H1 (cell line): ENCODE measurements around the gene SCN4A. TPM values are rescaled to one million over a fixed set of nuclear protein-coding genes. Genes with fewer than 3 reads are reported as not detected.
"Not testable (repeated sequence)": the region's sequence is repeated elsewhere in the genome, so short reads cannot be mapped to it uniquely, and the experiment has no call there.

ENCODE experiments used
- CTCF ChIA-PET: fragments of 300-600 bp; sonication (Branson Sonifier 250); formaldehyde crosslinking; loops from one replicate; lab custom pipeline; 2021; ENCODE audit not compliant: partially characterized antibody; lab: Charles Lee
- POLR2A ChIA-PET: fragments of 300-600 bp; sonication (Branson Sonifier 250); formaldehyde crosslinking; loops from one replicate; lab custom pipeline; 2021; ENCODE audit warnings: inconsistent platforms; ENCODE audit not compliant: partially characterized antibody; lab: Charles Lee
- DNase-seq, 2 experiments: peaks; one replicate each; pipeline versions ENCODE4 v3.0.0 to v3.0.0-alpha.2; 2010 to 2022; ENCODE audit warnings: low spot score in 2 of 2, low read depth in 1 of 2, mixed read lengths in 1 of 2
- FAIRE-seq: peaks from 2 replicates; lab custom pipeline; 2011; peaks lifted over from hg19 to GRCh38; lab: Jason Lieb, UNC
- H2AFZ ChIP-seq: 2 replicates; pipeline ENCODE4 v1.8.1; 2012; ENCODE audit warnings: low read length, inconsistent platforms
- H2AK5ac ChIP-seq: 2 replicates; pipeline ENCODE4 v1.6.1; 2013; ENCODE audit warnings: low read depth, low read length
- H2BK120ac ChIP-seq: replicated peaks from 2 replicates; pipeline ENCODE3; 2013; ENCODE audit warnings: low read depth, low read length, inconsistent platforms
- H2BK12ac ChIP-seq: 2 replicates; pipeline ENCODE4 v1.6.1; 2013; ENCODE audit warnings: low read depth, low read length
- H2BK15ac ChIP-seq: 2 replicates; pipeline ENCODE4 v1.6.1; 2013; ENCODE audit warnings: low read length
- H2BK20ac ChIP-seq: 2 replicates; pipeline ENCODE4 v1.6.1; 2013; ENCODE audit warnings: low read length
- H2BK5ac ChIP-seq: 2 replicates; pipeline ENCODE4 v1.6.1; 2013; ENCODE audit warnings: low read depth, low read length
- H3K14ac ChIP-seq: 2 replicates; pipeline ENCODE4 v1.6.1; 2013; ENCODE audit warnings: inconsistent platforms; ENCODE audit not compliant: insufficient read length
- H3K18ac ChIP-seq: 2 replicates; pipeline ENCODE4 v1.6.1; 2013; ENCODE audit warnings: low read length; ENCODE audit errors: extremely low read depth
- H3K23ac ChIP-seq: 2 replicates; pipeline ENCODE4 v1.6.1; 2013; ENCODE audit warnings: inconsistent platforms; ENCODE audit not compliant: insufficient read length
- H3K23me2 ChIP-seq: 2 replicates; pipeline ENCODE4 v1.6.1; 2013; ENCODE audit warnings: low read depth, low read length
- H3K27ac ChIP-seq: 2 replicates; pipeline ENCODE4 v1.6.1; 2011; ENCODE audit warnings: low read depth, low read length, inconsistent platforms
- H3K27me3 ChIP-seq, 4 experiments: replicated peaks in 1 of 4; 1 replicate in 1 of 4; 2 replicates in 3 of 4; pipeline versions ENCODE4 v1.6.1 to v1.8.1; 2011 to 2013; ENCODE audit warnings: low read length in 3 of 4, mild to moderate bottlenecking in 3 of 4, inconsistent platforms in 2 of 4, mixed read lengths in 2 of 4, moderate library complexity in 1 of 4; ENCODE audit not compliant: control insufficient read depth in 3 of 4, insufficient read depth in 3 of 4; ENCODE audit errors: extremely low read depth in 1 of 4
- H3K36me3 ChIP-seq, 4 experiments: 2 replicates each; pipeline versions ENCODE4 v1.6.1 to v1.8.1; 2011 to 2013; ENCODE audit warnings: mild to moderate bottlenecking in 4 of 4, low read length in 3 of 4, moderate library complexity in 2 of 4, control low read depth in 1 of 4, inconsistent platforms in 1 of 4; ENCODE audit not compliant: insufficient read depth in 4 of 4, control insufficient read depth in 2 of 4
- H3K4ac ChIP-seq: replicated peaks from 2 replicates; pipeline ENCODE3; 2013; ENCODE audit warnings: low read length, low read depth, mixed read lengths, inconsistent platforms; ENCODE audit not compliant: insufficient read length
- H3K4me1 ChIP-seq, 4 experiments: replicated peaks in 1 of 4; 1 replicate in 1 of 4; 2 replicates in 3 of 4; pipeline versions ENCODE4 v1.6.1 to v1.8.1; 2011 to 2013; ENCODE audit warnings: low read length in 3 of 4, inconsistent platforms in 2 of 4, mixed read lengths in 1 of 4; ENCODE audit not compliant: insufficient read depth in 4 of 4, control insufficient read depth in 3 of 4
- H3K4me2 ChIP-seq, 2 experiments: 2 replicates each; pipeline versions ENCODE4 v1.6.1 to v1.8.1; 2011 to 2013; ENCODE audit warnings: low read depth in 2 of 2, low read length in 2 of 2, control low read depth in 1 of 2, inconsistent platforms in 1 of 2, mild to moderate bottlenecking in 1 of 2; ENCODE audit not compliant: insufficient read depth in 1 of 2
- H3K4me3 ChIP-seq, 4 experiments: fragments of 200-600, 300-600 bp in 1 of 4; sonication (generic), shearing (Covaris generic), sonication (Bioruptor Twin) in 1 of 4; 2 replicates each; pipeline versions ENCODE4 v1.5.1 to v1.8.1; 2011 to 2016; ENCODE audit warnings: low read length in 4 of 4, low read depth in 3 of 4, control low read depth in 2 of 4, inconsistent platforms in 2 of 4, mild to moderate bottlenecking in 2 of 4, mixed read lengths in 1 of 4, moderate library complexity in 1 of 4; ENCODE audit not compliant: insufficient read depth in 2 of 4; ENCODE audit errors: extremely low read depth in 1 of 4
- H3K56ac ChIP-seq: replicated peaks from 2 replicates; pipeline ENCODE3; 2013; ENCODE audit warnings: low read depth, mild to moderate bottlenecking, mixed read lengths, low read length, inconsistent platforms; ENCODE audit not compliant: insufficient read length
- H3K79me1 ChIP-seq: 2 replicates; pipeline ENCODE4 v1.6.1; 2013; ENCODE audit warnings: low read depth, low read length, control low read depth
- H3K79me2 ChIP-seq, 2 experiments: 2 replicates each; pipeline versions ENCODE4 v1.6.1 to v1.8.1; 2012 to 2013; ENCODE audit warnings: low read length in 2 of 2, mild to moderate bottlenecking in 2 of 2, inconsistent platforms in 1 of 2; ENCODE audit not compliant: insufficient read depth in 2 of 2, control insufficient read depth in 1 of 2
- H3K9ac ChIP-seq, 4 experiments: replicated peaks in 1 of 4; 1 replicate in 1 of 4; 2 replicates in 3 of 4; pipeline versions ENCODE4 v1.6.1 to v1.8.1; 2011 to 2013; ENCODE audit warnings: low read depth in 3 of 4, low read length in 3 of 4, control low read depth in 2 of 4, mild to moderate bottlenecking in 2 of 4, moderate library complexity in 2 of 4, inconsistent platforms in 1 of 4; ENCODE audit errors: extremely low read depth in 1 of 4
- H3K9me3 ChIP-seq, 2 experiments: 2 replicates each; pipeline versions ENCODE4 v1.6.1 to v1.8.1; 2012 to 2013; ENCODE audit warnings: mild to moderate bottlenecking in 2 of 2, moderate library complexity in 2 of 2, control low read depth in 1 of 2, inconsistent platforms in 1 of 2, low read depth in 1 of 2, low read length in 1 of 2, mixed read lengths in 1 of 2; ENCODE audit not compliant: insufficient read depth in 2 of 2
- H4K20me1 ChIP-seq, 2 experiments: replicated peaks in 1 of 2; 2 replicates each; pipeline versions ENCODE3 to v1.8.1; 2011 to 2013; ENCODE audit warnings: inconsistent platforms in 2 of 2, low read length in 2 of 2, mild to moderate bottlenecking in 1 of 2; ENCODE audit not compliant: insufficient read depth in 2 of 2, control insufficient read depth in 1 of 2
- H4K5ac ChIP-seq: 2 replicates; pipeline ENCODE4 v1.6.1; 2013; ENCODE audit warnings: low read length, low read depth, mixed read lengths, inconsistent platforms; ENCODE audit not compliant: insufficient read length
- H4K8ac ChIP-seq: 2 replicates; pipeline ENCODE4 v1.8.0; 2013; ENCODE audit warnings: mild to moderate bottlenecking, moderate library complexity, low read length, inconsistent platforms; ENCODE audit not compliant: insufficient read depth; ENCODE audit errors: extremely low read depth
- H4K91ac ChIP-seq: replicated peaks from 2 replicates; pipeline ENCODE3; 2013; ENCODE audit warnings: low read length, mixed read lengths, inconsistent platforms; ENCODE audit not compliant: insufficient read length
- WGBS, 2 experiments: shearing (Covaris generic) in 1 of 2; methylation state at CpG; one replicate each; pipeline versions ENCODE4 v1.1.6 to v1.1.7; 2013 to 2015; ENCODE audit warnings: low lambda C conversion rate in 2 of 2, mixed read lengths in 2 of 2, inconsistent platforms in 1 of 2, low coverage in 1 of 2, missing lambda C conversion rate in 1 of 2; ENCODE audit not compliant: insufficient replicate concordance in 2 of 2, insufficient coverage in 1 of 2, insufficient read length in 1 of 2; ENCODE audit errors: extremely low coverage in 1 of 2, missing lambda C conversion rate in 1 of 2; 5-methylcytosine and 5-hydroxymethylcytosine counted together
- polyA plus RNA-seq, 7 experiments: library from polyadenylated mRNA; depleted of rRNA in 3 of 7; stranded (reverse) in 5 of 7; unstranded in 2 of 7; fragments of >200 nt in 5 of 7; fragments of 200-250 nt in 2 of 7; gene quantifications; 1 replicate in 5 of 7; 2 replicates in 1 of 7; 4 replicates in 1 of 7; pipeline versions ENCODE4 v1.2.1 to v1.2.3, GENCODE V29; 2011 to 2013; ENCODE audit warnings: missing spikeins in 2 of 7, mixed read lengths in 2 of 7
- total RNA-seq: library from RNA; stranded (reverse); fragmentation: NEBNext Ultra II Directional; extraction: Animal tissue kit (Norgen Biotek cat#: 25700); gene quantifications from 2 replicates; pipeline ENCODE4 v1.2.1, GENCODE V29; 2021

SCN4A gene
- total and polyA plus RNA-seq, 2 of the 8 experiments (the other 6 are each of a cell fraction or from before 2014, with no cell fraction given) = 5.0 to 8.5 TPM

GRCh38 chr17:63917206-63917605 lies 55.5 kb downstream of the SCN4A start:
- H3K18ac ChIP-seq, H2BK12ac ChIP-seq, H3K79me2 ChIP-seq, H3K23ac ChIP-seq, H4K20me1 ChIP-seq, H3K36me3 ChIP-seq, H3K27ac ChIP-seq, H3K9ac ChIP-seq, H2BK15ac ChIP-seq, H2AK5ac ChIP-seq, H2BK120ac ChIP-seq, H2BK5ac ChIP-seq, H3K4me2 ChIP-seq, H3K4me1 ChIP-seq, H3K56ac ChIP-seq, H3K9me3 ChIP-seq, H2BK20ac ChIP-seq, DNase-seq, FAIRE-seq, H3K4me3 ChIP-seq, H3K27me3 ChIP-seq, H3K14ac ChIP-seq, H4K8ac ChIP-seq, H3K79me1 ChIP-seq, H4K5ac ChIP-seq, H3K4ac ChIP-seq, H2AFZ ChIP-seq, H3K23me2 ChIP-seq, H4K91ac ChIP-seq: not testable (repeated sequence)
- WGBS, 2 experiments = 88% methylated on average over 10 of the region's 11 CpGs; no CpG with 5 or more reads in 1 of the 2 experiments
- POLR2A ChIA-PET = interaction anchor here (0.9 to 1.6 kb wide), 5 partner anchors 9 to 109 kb away, joined by 3 to 6 read pairs (median 3); no protein-coding TSS in a partner anchor
- CTCF ChIA-PET = interaction anchor here (0.6 to 11.2 kb wide), 19 partner anchors 10 to 370 kb away, joined by 3 to 270 read pairs (median 17); partner anchors contain the start of genes CD79B, GH2 and ICAM2
